K562 treated with DMSO at 1 percent for 4 hours (cell line): Measurements from ENCODE around the gene SULT1B1. TPM values are rescaled to one million over a fixed set of nuclear protein-coding genes. Genes with fewer than 3 reads are reported as not detected.

Experiments
- total RNA-seq: library from RNA; unstranded; fragments of 300-600 nt; gene quantifications from 2 replicates; pipeline ENCODE4 v1.2.3, GENCODE V29; 2022; ENCODE audit not compliant: insufficient read depth

SULT1B1 gene
- not detected in 2 replicates for total RNA-seq

GRCh38 chr4:69760455-69760854 lies at the start of gene SULT1B1:
TSS of gene SULT1B1 (minus strand) at chr4:69760620. CDS start at chr4:69755217, 5,403 bp downstream.

Other genes starting within 250 kb of the SULT1B1 start
- gene UGT2A2, start 121.0 kb downstream of the SULT1B1 start, total RNA-seq: not detected in 2 replicates
- not detected in 2 replicates for gene UGT2A1, start 107.4 kb downstream of the SULT1B1 start, total RNA-seq
- not detected in 2 replicates for gene SULT1E1, start 99.5 kb upstream of the SULT1B1 start, total RNA-seq
- gene CSN1S1, start 170.4 kb upstream of the SULT1B1 start, total RNA-seq: not detected in 2 replicates
- not detected in 2 replicates for gene CSN2, start 205.1 kb upstream of the SULT1B1 start, total RNA-seq
- not detected in 2 replicates for gene STATH, start 235.3 kb upstream of the SULT1B1 start, total RNA-seq